Peyer's patch (tissue), 4 donors: Measurements from ENCODE around the gene RET.

Source experiments
- CTCF ChIP-seq, 6 experiments: fragments of 450-650 bp in 4 of 6; fragments of 200-600 bp in 2 of 6; sonication (generic) in 1 of 6; IDR thresholded peaks; one replicate each; pipeline ENCODE4 v1.5.1; 2017 to 2019; ENCODE audit warnings: antibody characterized with exemption in 6 of 6, mild to moderate bottlenecking in 3 of 6, moderate library complexity in 1 of 6
- POLR2A ChIP-seq, 2 donors: fragments of 450-650 bp; IDR thresholded peaks; one replicate each; pipeline ENCODE4 v1.5.1; 2017; ENCODE audit warnings: antibody characterized with exemption in 2 of 2, mild to moderate bottlenecking in 2 of 2, moderate library complexity in 2 of 2

- TF ChIP-seq CTCF (IDR thresholded peaks at IDR 0.05) (no peak), POLR2A (IDR thresholded peaks at IDR 0.05) (no peak)
These were observed 64.6 kb downstream of the RET start for GRCh38 chr10:43141421-43141820.
